NCI-H446 (cell line): ENCODE results near the gene ARHGDIG.

Experiments used
- DNase-seq, 2 experiments: peaks; one replicate each; lab custom pipeline; 2025; lab: John Stamatoyannopoulos, UW

ARHGDIG gene

GRCh38 chr16:281660-282255 is 1.4 kb downstream of the ARHGDIG start:
- DNase-seq = no peak

DNA sequence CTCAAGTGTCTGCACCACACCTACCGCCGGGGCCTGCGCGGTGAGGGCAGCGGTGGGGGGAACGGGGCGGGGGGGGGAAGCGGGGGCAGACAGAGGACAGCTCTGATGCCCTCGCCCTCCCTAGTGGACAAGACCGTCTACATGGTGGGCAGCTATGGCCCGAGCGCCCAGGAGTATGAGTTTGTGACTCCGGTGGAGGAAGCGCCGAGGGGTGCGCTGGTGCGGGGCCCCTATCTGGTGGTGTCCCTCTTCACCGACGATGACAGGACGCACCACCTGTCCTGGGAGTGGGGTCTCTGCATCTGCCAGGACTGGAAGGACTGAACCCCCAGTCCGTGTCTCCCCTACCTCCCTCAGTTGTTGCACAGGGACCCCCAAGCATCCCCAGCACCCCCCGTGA is 2.1 kb downstream of the ARHGDIG start:
- no peak for DNase-seq

- DNase-seq = no peak
These were observed 2.8 kb downstream of the ARHGDIG start, which contains the start of gene PDIA2 for GRCh38 chr16:283033-283805. Gene PDIA2 (plus strand): TSS chr16:283164. CDS start chr16:283170, 6 bp downstream.

- DNase-seq = no peak
These were observed 4.1 kb downstream of the ARHGDIG start for GRCh38 chr16:284204-285120.

DNA sequence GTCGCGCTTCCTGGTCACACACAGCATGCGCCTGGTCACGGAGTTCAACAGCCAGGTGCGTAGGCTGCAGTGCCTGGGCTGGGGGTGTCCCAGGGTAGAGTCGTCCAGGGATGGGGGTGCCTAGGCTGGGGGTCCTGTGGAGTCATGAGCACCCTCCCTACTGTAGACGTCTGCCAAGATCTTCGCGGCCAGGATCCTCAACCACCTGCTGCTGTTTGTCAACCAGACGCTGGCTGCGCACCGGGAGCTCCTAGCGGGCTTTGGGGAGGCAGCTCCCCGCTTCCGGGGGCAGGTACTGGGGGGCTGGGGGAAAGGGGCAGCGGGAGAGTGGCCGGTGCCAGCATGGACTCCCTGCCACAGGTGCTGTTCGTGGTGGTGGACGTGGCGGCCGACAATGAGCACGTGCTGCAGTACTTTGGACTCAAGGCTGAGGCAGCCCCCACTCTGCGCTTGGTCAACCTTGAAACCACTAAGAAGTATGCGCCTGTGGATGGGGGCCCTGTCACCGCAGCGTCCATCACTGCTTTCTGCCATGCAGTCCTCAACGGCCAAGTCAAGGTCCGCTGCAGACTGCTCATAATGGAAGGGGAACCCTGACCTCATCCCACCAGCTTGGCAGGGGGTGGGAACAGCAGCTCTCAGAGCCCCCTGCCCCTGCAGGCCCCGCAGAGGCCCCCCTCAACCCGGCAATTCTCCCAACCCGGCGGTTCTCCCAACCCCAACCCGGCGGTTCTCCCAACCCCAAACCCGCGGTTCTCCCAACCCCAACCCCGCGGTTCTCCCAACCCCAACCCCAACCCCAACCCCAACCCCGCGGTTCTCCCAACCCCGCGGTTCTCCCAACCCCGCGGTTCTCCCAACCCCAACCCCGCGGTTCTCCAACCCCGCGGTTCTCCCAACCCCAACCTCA is 5.0 kb downstream of the ARHGDIG start:
- no peak for DNase-seq

GRCh38 chr16:286491-287297 is 6.3 kb downstream of the ARHGDIG start:
- no peak for DNase-seq

- DNase-seq = no peak
These were observed 7.0 kb downstream of the ARHGDIG start for GRCh38 chr16:287298-287811.

DNA sequence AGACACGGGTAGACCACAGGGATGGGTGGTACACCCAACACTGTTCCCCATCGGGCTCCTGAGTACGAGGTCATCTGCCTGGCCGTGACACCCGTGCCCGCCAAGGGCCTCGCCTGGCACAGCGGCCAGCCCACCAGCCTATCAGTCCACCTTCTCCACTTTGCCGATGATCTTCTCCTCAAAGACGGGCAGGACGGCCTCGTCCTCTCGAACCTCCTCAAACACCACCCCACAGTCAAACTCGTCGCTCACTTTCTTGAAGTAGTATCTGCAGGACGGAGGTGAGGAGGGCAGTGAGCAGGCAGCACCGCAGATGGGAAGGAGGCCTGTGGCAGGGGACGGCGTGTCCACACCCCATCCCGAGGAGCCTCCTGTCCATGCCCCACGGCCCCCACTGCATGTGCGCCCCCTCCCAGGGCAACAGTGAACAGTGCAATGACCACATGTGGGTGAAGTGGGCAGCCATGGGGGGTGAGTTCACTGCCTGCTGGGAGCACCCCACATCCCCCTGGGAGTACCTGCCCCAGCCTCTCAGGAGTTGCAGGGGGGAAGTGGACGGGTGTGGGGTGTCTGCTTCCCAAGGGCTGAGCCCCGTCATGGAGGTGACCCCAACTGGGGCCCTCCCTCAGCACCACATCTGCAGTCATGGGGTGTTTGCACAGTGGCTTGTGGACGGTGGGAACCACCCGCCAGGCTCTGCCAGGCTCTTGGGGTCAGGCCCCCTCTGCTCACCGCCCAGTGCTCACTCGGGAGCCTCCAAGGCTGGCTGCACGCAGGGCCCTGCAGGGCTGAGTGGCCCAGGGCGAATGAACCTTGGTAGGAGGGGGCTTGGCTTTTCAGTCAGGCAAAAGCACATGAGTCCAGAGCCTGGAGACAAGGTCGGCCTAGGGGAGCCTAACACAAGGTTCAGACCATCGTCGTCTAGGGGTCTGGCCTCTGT is 7.9 kb downstream of the ARHGDIG start:
- DNase-seq = no peak

GRCh38 chr16:289395-289997 is 9.1 kb downstream of the ARHGDIG start:
- no peak for DNase-seq

- no peak for DNase-seq
These were observed 9.8 kb downstream of the ARHGDIG start for GRCh38 chr16:290015-290680.

- no peak for DNase-seq
These were observed 10.5 kb downstream of the ARHGDIG start for GRCh38 chr16:290681-291405.

DNA sequence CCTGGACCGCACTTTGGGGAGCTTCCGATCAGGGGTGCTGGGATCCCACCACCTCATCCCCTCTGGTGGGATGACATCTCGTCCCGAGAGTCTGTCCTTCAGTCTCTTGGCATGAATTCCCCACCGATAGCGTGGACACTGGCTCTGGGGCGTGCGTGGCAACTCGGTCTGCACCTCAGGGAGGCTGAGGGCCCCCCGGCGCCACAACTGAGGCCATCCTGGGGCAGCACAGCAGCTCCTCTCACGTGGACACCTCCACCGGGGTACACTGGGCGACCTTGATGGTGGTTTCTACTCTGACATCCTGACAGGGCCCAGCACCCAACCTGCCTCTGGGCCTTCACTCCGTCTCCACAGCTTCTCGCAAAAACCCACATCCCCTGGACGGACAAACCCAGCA is 11.1 kb downstream of the ARHGDIG start:
- no peak for DNase-seq

GRCh38 chr16:293043-293775 is 12.8 kb downstream of the ARHGDIG start:
- DNase-seq = no peak

GRCh38 chr16:296276-296675 is 15.9 kb downstream of the ARHGDIG start:
- no peak for DNase-seq

- no peak for DNase-seq
These were observed 16.6 kb downstream of the ARHGDIG start for GRCh38 chr16:296806-297510.

DNA sequence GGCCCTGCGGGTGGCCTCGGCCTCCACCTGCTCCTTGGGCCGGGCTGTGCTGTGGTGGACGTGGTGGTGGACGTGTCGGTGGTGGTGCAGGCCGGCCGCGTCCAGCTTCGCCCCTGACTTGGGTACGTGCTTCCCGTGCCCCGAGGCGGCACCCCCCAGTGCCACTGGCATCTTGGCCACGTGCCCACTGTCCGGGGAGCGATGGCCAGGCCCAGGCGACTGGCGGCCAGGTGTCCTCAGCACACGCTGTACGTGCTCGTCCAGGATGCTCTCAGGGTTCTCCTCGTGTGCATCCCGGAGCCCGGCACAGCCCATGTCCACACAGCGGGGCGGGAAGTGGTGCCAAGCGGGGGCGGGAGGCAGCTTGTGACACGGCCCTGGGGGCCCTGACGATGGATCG is 17.4 kb downstream of the ARHGDIG start:
- DNase-seq = no peak
